CD4-positive, alpha-beta T cell treated with Interleukin-4 for 4 hours (primary cell): ENCODE data around the gene FBXW7.

Experiments used
- DNase-seq: peaks from one replicate; pipeline ENCODE4 v3.0.0-alpha.2; 2020

The FBXW7 gene

GRCh38 chr4:152540941-152541340 lies 5.0 kb upstream of the FBXW7 start:
- no peak for DNase-seq

- no peak for DNase-seq
Observed at GRCh38 chr4:152540293-152540674, 4.4 kb upstream of the FBXW7 start.

- no peak for DNase-seq
Observed at GRCh38 chr4:152539556-152540292, 3.8 kb upstream of the FBXW7 start.

GRCh38 chr4:152537881-152538280 lies 2.0 kb upstream of the FBXW7 start:
- DNase-seq = no peak

GRCh38 chr4:152536545-152537182 lies 772 bp upstream of the FBXW7 start:
- DNase-seq = peak; percentile 84

- DNase-seq = no peak
Observed at GRCh38 chr4:152535360-152535902, 461 bp downstream of the FBXW7 start.

GRCh38 chr4:152534541-152535359 lies 1.1 kb downstream of the FBXW7 start:
- peak; percentile 28 for DNase-seq

GRCh38 chr4:152531479-152531878 lies 4.4 kb downstream of the FBXW7 start:
- DNase-seq = no peak

GRCh38 chr4:152530600-152530999 lies 5.3 kb downstream of the FBXW7 start:
- no peak for DNase-seq

GRCh38 chr4:152529880-152530279 lies 6.0 kb downstream of the FBXW7 start:
- DNase-seq = no peak

GRCh38 chr4:152528060-152528459 lies 7.8 kb downstream of the FBXW7 start:
- no peak for DNase-seq

- DNase-seq = no peak
Observed at GRCh38 chr4:152525878-152526277, 10.0 kb downstream of the FBXW7 start.

GRCh38 chr4:152524427-152524826 lies 11.5 kb downstream of the FBXW7 start:
- peak; percentile 41 for DNase-seq

- DNase-seq = no peak
Observed at GRCh38 chr4:152523731-152524130, 12.2 kb downstream of the FBXW7 start.

- no peak for DNase-seq
Observed at GRCh38 chr4:152522754-152523153, 13.1 kb downstream of the FBXW7 start.

- DNase-seq = no peak
Observed at GRCh38 chr4:152522245-152522644, 13.6 kb downstream of the FBXW7 start.

GRCh38 chr4:152516156-152516555 lies 19.7 kb downstream of the FBXW7 start:
- DNase-seq = no peak

- no peak for DNase-seq
Observed at GRCh38 chr4:152515678-152516077, 20.2 kb downstream of the FBXW7 start.

GRCh38 chr4:152514356-152514755 lies 21.5 kb downstream of the FBXW7 start:
- no peak for DNase-seq

- DNase-seq = no peak
Observed at GRCh38 chr4:152513078-152513477, 22.8 kb downstream of the FBXW7 start.

- no peak for DNase-seq
Observed at GRCh38 chr4:152512483-152512882, 23.4 kb downstream of the FBXW7 start.

GRCh38 chr4:152510349-152511147 lies 25.3 kb downstream of the FBXW7 start:
- DNase-seq = no peak
